Esophagus squamous epithelium (tissue), 4 donors: Measurements from ENCODE around the gene FAM193B.

ENCODE experiments used
- POLR2A ChIP-seq, 4 donors: fragments of 450-650 bp; IDR thresholded peaks; one replicate each; pipeline ENCODE4 v1.6.1; 2017; ENCODE audit warnings: antibody characterized with exemption in 4 of 4, mild to moderate bottlenecking in 4 of 4, moderate library complexity in 3 of 4
- TF ChIP-seq, protein P1 (sequence below), 6 experiments: fragments of 450-650 bp in 4 of 6; fragments of 200-600 bp in 2 of 6; sonication (generic) in 2 of 6; IDR thresholded peaks; one replicate each; pipeline ENCODE4 v1.5.1; 2016 to 2019; ENCODE audit warnings: antibody characterized with exemption in 6 of 6, mild to moderate bottlenecking in 4 of 6, moderate library complexity in 4 of 6

GRCh38 chr5:177498013-177498787 is 56.2 kb downstream of the FAM193B start:
- TF ChIP-seq, protein P1, sequence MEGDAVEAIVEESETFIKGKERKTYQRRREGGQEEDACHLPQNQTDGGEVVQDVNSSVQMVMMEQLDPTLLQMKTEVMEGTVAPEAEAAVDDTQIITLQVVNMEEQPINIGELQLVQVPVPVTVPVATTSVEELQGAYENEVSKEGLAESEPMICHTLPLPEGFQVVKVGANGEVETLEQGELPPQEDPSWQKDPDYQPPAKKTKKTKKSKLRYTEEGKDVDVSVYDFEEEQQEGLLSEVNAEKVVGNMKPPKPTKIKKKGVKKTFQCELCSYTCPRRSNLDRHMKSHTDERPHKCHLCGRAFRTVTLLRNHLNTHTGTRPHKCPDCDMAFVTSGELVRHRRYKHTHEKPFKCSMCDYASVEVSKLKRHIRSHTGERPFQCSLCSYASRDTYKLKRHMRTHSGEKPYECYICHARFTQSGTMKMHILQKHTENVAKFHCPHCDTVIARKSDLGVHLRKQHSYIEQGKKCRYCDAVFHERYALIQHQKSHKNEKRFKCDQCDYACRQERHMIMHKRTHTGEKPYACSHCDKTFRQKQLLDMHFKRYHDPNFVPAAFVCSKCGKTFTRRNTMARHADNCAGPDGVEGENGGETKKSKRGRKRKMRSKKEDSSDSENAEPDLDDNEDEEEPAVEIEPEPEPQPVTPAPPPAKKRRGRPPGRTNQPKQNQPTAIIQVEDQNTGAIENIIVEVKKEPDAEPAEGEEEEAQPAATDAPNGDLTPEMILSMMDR (IDR thresholded peaks at IDR 0.05) = no peak
- no peak for TF ChIP-seq POLR2A (IDR thresholded peaks at IDR 0.05)
